HG03196 (cell line): Measurements from ENCODE around the gene TMEM151B.
"Not testable (repeated sequence)": the region's sequence is repeated elsewhere in the genome, so short reads cannot be mapped to it uniquely, and the experiment has no call there.

Experiments
- ATAC-seq: cut with Tn5 transposase; IDR thresholded peaks from one replicate; pipeline ENCODE4 v1.9.1; 2021; ENCODE audit not compliant: unreplicated experiment

The TMEM151B gene

GRCh38 chr6:44302856-44303255 is 32.6 kb downstream of the TMEM151B start:
- no peak for ATAC-seq

- no peak for ATAC-seq
Observed at GRCh38 chr6:44303842-44304241, 33.6 kb downstream of the TMEM151B start.

GRCh38 chr6:44304282-44305199 is 34.3 kb downstream of the TMEM151B start:
- ATAC-seq: no peak

- ATAC-seq: no peak
Observed at GRCh38 chr6:44305200-44305725, 35.0 kb downstream of the TMEM151B start.

- no peak for ATAC-seq
Observed at GRCh38 chr6:44306710-44307109, 36.5 kb downstream of the TMEM151B start.

- ATAC-seq: no peak
Observed at GRCh38 chr6:44307217-44307616, 37.0 kb downstream of the TMEM151B start.

GRCh38 chr6:44309092-44309491 is 38.8 kb downstream of the TMEM151B start:
- no peak for ATAC-seq

GRCh38 chr6:44309631-44310030 is 39.4 kb downstream of the TMEM151B start:
- ATAC-seq: no peak

- ATAC-seq: no peak
Observed at GRCh38 chr6:44310241-44310640, 40.0 kb downstream of the TMEM151B start.

- ATAC-seq: no peak
Observed at GRCh38 chr6:44311304-44311703, 41.1 kb downstream of the TMEM151B start.

- ATAC-seq: no peak
Observed at GRCh38 chr6:44311767-44312166, 41.5 kb downstream of the TMEM151B start.

GRCh38 chr6:44312901-44313788 is 42.9 kb downstream of the TMEM151B start, which contains the start of gene AARS2:
Gene AARS2 (minus strand): TSS chr6:44313347. CDS start chr6:44313323, 24 bp downstream.
- peak; percentile 81 for ATAC-seq

GRCh38 chr6:44314657-44315056 is 44.4 kb downstream of the TMEM151B start:
- ATAC-seq: not testable (repeated sequence)

GRCh38 chr6:44315516-44315915 is 45.3 kb downstream of the TMEM151B start:
- ATAC-seq: no peak

GRCh38 chr6:44315951-44316350 is 45.7 kb downstream of the TMEM151B start:
- ATAC-seq: no peak

GRCh38 chr6:44316481-44316880 is 46.2 kb downstream of the TMEM151B start:
- no peak for ATAC-seq

- not testable (repeated sequence) for ATAC-seq
Observed at GRCh38 chr6:44317136-44317631, 46.9 kb downstream of the TMEM151B start.

- no peak for ATAC-seq
Observed at GRCh38 chr6:44321210-44321609, 51.0 kb downstream of the TMEM151B start.

- no peak for ATAC-seq
Observed at GRCh38 chr6:44327096-44327495, 56.8 kb downstream of the TMEM151B start.

GRCh38 chr6:44327760-44328159 is 57.5 kb downstream of the TMEM151B start:
- no peak for ATAC-seq

- not testable (repeated sequence) for ATAC-seq
Observed at GRCh38 chr6:44328203-44328602, 58.0 kb downstream of the TMEM151B start.
